ENCODE measurements around the gene KRTAP10-3. TPM values are rescaled to one million over a fixed set of nuclear protein-coding genes. Genes with fewer than 3 reads are reported as not detected.
"Not testable (repeated sequence)": the region's sequence is repeated elsewhere in the genome, so short reads cannot be mapped to it uniquely, and the experiment has no call there.

KRTAP10-3 gene
- total RNA-seq, 1 donor from 2014 or later, result not detected

DNA sequence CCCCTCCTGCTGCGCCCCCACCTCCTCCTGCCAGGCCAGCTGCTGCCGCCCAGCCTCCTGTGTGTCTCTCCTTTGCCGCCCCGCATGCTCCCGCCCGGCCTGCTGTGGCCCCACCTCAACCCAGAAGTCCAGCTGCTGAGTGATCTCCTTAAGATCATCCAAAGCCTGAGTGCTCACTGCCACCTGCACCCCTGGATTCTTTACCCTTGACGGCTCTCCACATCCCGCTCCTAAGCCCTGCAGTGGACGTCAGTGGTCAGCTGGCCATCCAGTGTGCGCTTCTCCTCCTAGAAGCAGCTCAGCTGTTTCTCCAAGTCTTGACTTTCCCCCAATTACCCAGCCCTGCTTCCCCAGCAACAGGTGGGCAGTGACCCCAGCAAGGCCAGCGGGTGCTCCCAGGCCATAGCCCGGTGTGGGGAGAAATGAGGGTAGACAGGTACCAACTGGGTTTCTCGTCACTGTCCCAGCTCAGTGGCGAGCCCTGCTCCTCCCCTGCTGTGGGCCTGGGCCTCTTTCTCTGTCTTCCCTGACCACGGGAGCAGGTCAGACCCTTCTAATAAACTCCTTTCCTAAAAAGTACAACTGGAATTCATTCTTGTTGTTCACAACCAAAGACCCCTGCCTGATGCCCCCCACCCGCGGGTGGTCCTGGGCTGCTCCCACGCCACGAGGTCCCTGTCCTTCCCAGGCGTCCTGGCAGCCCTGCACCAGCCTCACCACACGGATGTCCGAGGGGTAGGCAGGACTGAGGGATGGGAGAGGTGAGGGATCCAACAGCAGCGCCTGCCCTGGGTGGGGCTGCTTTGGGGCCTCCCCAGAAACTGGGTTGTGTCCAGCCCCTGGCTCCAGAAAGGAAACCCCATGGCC is 43.2 kb upstream of the KRTAP10-3 start:
- FAIRE-seq (no peak), DNase-seq (ENCODE audit: low read depth) (no peak)
- TF ChIP-seq EZH2 (IDR thresholded peaks at IDR 0.05; ENCODE audit: insufficient read depth, low read length) (no peak), CTCF (IDR thresholded peaks at IDR 0.05; ENCODE audit: insufficient read depth, low read depth, low read length) (no peak)
- Mint-ChIP-seq H3K4me1 (ENCODE audit: low read depth, unreplicated experiment) (no peaks in the 10 kb centered on the region), H3K27ac (ENCODE audit: unreplicated experiment) (no peak overlapping the region), H3K4me3 (ENCODE audit: unreplicated experiment) (no peak overlapping the region), H3K36me3 (ENCODE audit: low read depth, unreplicated experiment) (peaks cover 2% of the 10 kb centered on the region), H3K27me3 (ENCODE audit: low read depth, unreplicated experiment) (peaks cover 33% of the 10 kb centered on the region), H3K9me3 (ENCODE audit: unreplicated experiment) (peaks cover 20% of the 10 kb centered on the region)
- Histone ChIP-seq H4K20me1 (ENCODE audit: insufficient read depth, low read length) (no peaks in the 10 kb centered on the region), H3K9ac (ENCODE audit: low read length) (no peak overlapping the region), H3K4me2 (ENCODE audit: low read length) (no peak overlapping the region), H3K4me1 (ENCODE audit: insufficient read depth, low read length) (no peaks in the 10 kb centered on the region), H3K9me3 (ENCODE audit: insufficient read depth, low read depth, low read length) (peaks cover 6% of the 10 kb centered on the region), H3K79me2 (ENCODE audit: insufficient read depth, low read length) (no peaks in the 10 kb centered on the region), H3K27ac (ENCODE audit: low read depth, low read length) (no peak overlapping the region), H2AFZ (ENCODE audit: low read depth, low read length) (no peak overlapping the region), H3K4me3 (ENCODE audit: insufficient read depth, low read depth, low read length) (no peak overlapping the region), H3K36me3 (ENCODE audit: insufficient read depth, low read length) (no peaks in the 10 kb centered on the region), H3K27me3 (ENCODE audit: insufficient read depth, low read length) (no peaks in the 10 kb centered on the region)

DNA sequence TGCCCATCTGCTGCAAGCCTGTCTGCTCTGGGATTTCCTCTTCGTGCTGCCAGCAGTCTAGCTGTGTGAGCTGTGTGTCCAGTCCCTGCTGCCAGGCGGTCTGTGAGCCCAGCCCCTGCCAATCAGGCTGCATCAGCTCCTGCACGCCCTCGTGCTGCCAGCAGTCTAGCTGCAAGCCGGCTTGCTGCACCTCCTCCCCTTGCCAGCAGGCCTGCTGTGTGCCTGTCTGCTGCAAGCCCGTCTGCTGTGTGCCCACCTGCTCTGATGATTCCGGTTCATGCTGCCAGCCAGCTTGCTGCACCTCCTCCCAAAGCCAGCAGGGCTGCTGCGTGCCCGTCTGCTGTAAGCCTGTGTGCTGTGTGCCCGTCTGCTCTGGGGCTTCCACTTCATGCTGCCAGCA is 42.5 kb upstream of the KRTAP10-3 start:
- not testable (repeated sequence) for FAIRE-seq; H3K4me3 Mint-ChIP-seq (ENCODE audit: unreplicated experiment); H3K36me3 ChIP-seq (ENCODE audit: insufficient read depth, low read length); DNase-seq (ENCODE audit: low read depth); H4K20me1 ChIP-seq (ENCODE audit: insufficient read depth, low read length); H3K4me1 Mint-ChIP-seq (ENCODE audit: low read depth, unreplicated experiment); H3K79me2 ChIP-seq (ENCODE audit: insufficient read depth, low read length); H3K4me3 ChIP-seq (ENCODE audit: insufficient read depth, low read depth, low read length); H3K4me2 ChIP-seq (ENCODE audit: low read length); H3K4me1 ChIP-seq (ENCODE audit: insufficient read depth, low read length); H3K27ac Mint-ChIP-seq (ENCODE audit: unreplicated experiment); H2AFZ ChIP-seq (ENCODE audit: low read depth, low read length); H3K27me3 ChIP-seq (ENCODE audit: insufficient read depth, low read length); H3K9me3 ChIP-seq (ENCODE audit: insufficient read depth, low read depth, low read length); H3K9ac ChIP-seq (ENCODE audit: low read length); H3K36me3 Mint-ChIP-seq (ENCODE audit: low read depth, unreplicated experiment); H3K27ac ChIP-seq (ENCODE audit: low read depth, low read length)
- Mint-ChIP-seq H3K9me3 (ENCODE audit: unreplicated experiment) (peaks cover 20% of the 10 kb centered on the region), H3K27me3 (ENCODE audit: low read depth, unreplicated experiment) (peaks cover 33% of the 10 kb centered on the region)

DNA sequence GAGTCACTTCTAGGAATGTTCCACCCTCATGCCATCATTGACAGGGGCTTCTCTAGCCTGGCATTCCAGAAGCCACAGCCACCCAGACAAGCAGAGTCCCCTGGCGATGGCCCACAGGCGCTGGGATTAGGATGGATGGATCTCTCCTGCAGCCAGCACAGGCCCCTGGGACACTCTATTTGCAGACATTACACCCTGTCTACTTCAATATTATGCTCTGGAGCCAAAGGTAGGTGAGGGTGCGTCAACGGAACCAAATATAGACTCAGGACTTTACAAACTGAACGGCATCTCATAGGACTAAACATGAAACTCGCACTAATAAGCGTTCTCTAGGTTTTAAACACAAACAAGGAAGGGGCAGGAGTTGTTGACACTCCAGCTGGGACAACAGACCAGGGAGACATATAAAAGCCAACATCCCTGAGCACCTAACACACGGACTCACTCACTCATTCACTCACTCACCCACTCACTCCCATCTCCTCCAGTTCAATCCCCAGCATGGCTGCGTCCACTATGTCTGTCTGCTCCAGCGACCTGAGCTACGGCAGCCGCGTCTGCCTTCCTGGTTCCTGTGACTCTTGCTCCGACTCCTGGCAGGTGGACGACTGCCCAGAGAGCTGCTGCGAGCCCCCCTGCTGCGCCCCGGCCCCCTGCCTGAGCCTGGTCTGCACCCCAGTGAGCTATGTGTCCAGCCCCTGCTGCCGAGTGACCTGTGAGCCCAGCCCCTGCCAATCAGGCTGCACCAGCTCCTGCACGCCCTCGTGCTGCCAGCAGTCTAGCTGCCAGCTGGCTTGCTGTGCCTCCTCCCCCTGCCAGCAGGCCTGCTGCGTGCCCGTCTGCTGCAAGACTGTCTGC is 41.8 kb upstream of the KRTAP10-3 start, which contains the start of gene KRTAP10-7:
KRTAP10-7 (plus strand) TSS at position 480 of the 861 bp plus-strand sequence; CDS start at position 505, 25 bp downstream.
- not testable (repeated sequence) for H3K4me1 ChIP-seq (ENCODE audit: insufficient read depth, low read length); H3K4me3 ChIP-seq (ENCODE audit: insufficient read depth, low read depth, low read length); H2AFZ ChIP-seq (ENCODE audit: low read depth, low read length); H3K4me1 Mint-ChIP-seq (ENCODE audit: low read depth, unreplicated experiment); H3K36me3 Mint-ChIP-seq (ENCODE audit: low read depth, unreplicated experiment); H3K27me3 ChIP-seq (ENCODE audit: insufficient read depth, low read length); H3K4me3 Mint-ChIP-seq (ENCODE audit: unreplicated experiment); H3K9ac ChIP-seq (ENCODE audit: low read length); H3K27ac ChIP-seq (ENCODE audit: low read depth, low read length); H3K79me2 ChIP-seq (ENCODE audit: insufficient read depth, low read length); H3K27ac Mint-ChIP-seq (ENCODE audit: unreplicated experiment); FAIRE-seq; H3K4me2 ChIP-seq (ENCODE audit: low read length); H3K9me3 ChIP-seq (ENCODE audit: insufficient read depth, low read depth, low read length); H4K20me1 ChIP-seq (ENCODE audit: insufficient read depth, low read length); H3K36me3 ChIP-seq (ENCODE audit: insufficient read depth, low read length); DNase-seq (ENCODE audit: low read depth)
- Mint-ChIP-seq H3K9me3 (ENCODE audit: unreplicated experiment) (peaks cover 20% of the 10 kb centered on the region), H3K27me3 (ENCODE audit: low read depth, unreplicated experiment) (peaks cover 33% of the 10 kb centered on the region)

Data from astrocyte (in vitro differentiated cells and primary cell).